ENCODE data around the gene SUMF1.

Gene SUMF1

DNA sequence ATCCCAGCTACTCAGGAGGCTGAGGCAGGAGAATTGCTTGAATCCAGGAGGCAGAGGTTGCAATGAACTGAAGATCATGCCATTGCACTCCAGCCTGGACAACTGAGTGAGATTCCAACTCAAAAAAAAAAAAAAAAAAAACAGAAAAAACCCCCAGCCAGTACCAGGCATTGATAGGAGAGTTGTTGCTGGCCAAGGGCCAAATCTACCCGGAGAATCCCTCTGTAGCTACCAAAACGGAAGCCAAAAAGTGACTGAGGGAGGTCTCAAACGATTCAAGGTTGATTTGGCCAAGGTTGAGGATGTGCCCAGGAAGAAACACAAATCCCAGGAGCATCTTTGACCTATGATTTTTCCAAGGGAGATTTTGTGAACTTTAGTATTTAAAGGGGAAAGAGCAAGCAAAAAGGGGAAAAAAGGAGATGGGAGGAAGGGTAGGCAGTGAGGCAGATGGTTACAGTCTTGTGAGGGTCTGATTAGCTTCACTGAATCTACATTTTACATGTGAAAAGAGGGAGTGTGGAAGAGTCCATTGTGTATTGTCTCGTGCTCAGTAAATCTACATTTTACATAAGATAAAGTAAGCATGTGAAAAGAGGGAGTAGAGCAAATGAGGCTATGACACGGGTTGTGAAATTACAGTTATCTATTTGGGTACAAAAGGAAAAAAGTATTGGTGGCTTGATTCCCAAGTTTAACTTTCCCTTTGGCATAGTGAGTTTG is 131.1 kb downstream of the SUMF1 start:
- TF ChIP-seq TAF1 (IDR thresholded peaks at IDR 0.05; ENCODE audit: borderline replicate concordance, insufficient read depth, low read length) = no peak
- TF ChIP-seq FOXP2 (optimal IDR thresholded peaks at IDR 0.05; ENCODE audit: borderline replicate concordance, extremely low read depth, extremely low read length, insufficient read depth) = no peak
- no peak for TF ChIP-seq SIN3A (IDR thresholded peaks at IDR 0.05; ENCODE audit: borderline replicate concordance, insufficient read depth, low read length)
- TF ChIP-seq, protein P1, sequence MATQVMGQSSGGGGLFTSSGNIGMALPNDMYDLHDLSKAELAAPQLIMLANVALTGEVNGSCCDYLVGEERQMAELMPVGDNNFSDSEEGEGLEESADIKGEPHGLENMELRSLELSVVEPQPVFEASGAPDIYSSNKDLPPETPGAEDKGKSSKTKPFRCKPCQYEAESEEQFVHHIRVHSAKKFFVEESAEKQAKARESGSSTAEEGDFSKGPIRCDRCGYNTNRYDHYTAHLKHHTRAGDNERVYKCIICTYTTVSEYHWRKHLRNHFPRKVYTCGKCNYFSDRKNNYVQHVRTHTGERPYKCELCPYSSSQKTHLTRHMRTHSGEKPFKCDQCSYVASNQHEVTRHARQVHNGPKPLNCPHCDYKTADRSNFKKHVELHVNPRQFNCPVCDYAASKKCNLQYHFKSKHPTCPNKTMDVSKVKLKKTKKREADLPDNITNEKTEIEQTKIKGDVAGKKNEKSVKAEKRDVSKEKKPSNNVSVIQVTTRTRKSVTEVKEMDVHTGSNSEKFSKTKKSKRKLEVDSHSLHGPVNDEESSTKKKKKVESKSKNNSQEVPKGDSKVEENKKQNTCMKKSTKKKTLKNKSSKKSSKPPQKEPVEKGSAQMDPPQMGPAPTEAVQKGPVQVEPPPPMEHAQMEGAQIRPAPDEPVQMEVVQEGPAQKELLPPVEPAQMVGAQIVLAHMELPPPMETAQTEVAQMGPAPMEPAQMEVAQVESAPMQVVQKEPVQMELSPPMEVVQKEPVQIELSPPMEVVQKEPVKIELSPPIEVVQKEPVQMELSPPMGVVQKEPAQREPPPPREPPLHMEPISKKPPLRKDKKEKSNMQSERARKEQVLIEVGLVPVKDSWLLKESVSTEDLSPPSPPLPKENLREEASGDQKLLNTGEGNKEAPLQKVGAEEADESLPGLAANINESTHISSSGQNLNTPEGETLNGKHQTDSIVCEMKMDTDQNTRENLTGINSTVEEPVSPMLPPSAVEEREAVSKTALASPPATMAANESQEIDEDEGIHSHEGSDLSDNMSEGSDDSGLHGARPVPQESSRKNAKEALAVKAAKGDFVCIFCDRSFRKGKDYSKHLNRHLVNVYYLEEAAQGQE (IDR thresholded peaks at IDR 0.05; ENCODE audit: insufficient read depth in 1 of 2, low read depth in 2 of 2, low read length in 2 of 2) = no peak
- no peak for TF ChIP-seq POLR2AphosphoS5 (IDR thresholded peaks at IDR 0.05; ENCODE audit: low read depth, low read length)

DNA sequence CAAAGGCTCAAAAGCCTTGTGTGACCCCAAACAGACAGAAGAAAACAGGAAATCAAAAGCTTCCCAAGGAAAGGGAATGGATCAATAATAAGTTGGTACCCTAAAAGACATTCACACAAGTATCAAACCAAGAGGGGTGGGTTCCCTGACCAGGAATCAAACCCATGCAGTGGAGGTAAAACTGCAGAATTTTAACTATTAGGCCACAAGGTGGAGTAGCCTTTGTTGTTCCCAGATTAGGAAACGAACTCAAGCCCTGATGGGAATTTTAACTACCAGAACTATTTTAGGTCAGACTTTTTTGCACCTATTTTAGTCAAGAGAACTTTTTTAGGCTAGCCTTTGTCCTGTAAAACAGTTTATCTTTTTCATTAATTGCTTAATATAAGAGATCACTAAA is 132.5 kb downstream of the SUMF1 start:
- TF ChIP-seq, protein P1 (IDR thresholded peaks at IDR 0.05; ENCODE audit: insufficient read depth in 1 of 2, low read depth in 2 of 2, low read length in 2 of 2) = no peak
- TF ChIP-seq TAF1 (IDR thresholded peaks at IDR 0.05; ENCODE audit: borderline replicate concordance, insufficient read depth, low read length) (no peak), POLR2AphosphoS5 (IDR thresholded peaks at IDR 0.05; ENCODE audit: low read depth, low read length) (no peak), FOXP2 (optimal IDR thresholded peaks at IDR 0.05; ENCODE audit: borderline replicate concordance, extremely low read depth, extremely low read length, insufficient read depth) (no peak), SIN3A (IDR thresholded peaks at IDR 0.05; ENCODE audit: borderline replicate concordance, insufficient read depth, low read length) (no peak)

DNA sequence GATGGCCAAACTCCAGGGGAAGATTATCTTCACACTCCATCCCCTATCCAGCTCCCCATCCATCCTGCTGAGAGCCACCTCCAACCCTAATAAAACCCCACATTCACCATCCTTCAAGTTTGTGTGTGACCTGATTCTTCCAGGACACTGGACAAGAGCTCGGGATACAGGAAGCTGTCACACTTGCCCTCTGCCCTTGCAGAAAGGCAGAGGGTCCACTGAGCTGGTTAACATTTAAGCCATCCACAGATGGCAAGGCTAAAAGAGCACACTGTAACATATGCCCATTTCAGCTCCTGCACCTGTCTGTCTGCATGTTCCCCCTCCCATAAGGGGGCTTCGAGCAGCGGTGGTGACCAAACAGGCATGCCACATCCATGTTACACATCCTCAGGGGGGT is 134.1 kb downstream of the SUMF1 start:
- TF ChIP-seq FOXP2 (optimal IDR thresholded peaks at IDR 0.05; ENCODE audit: borderline replicate concordance, extremely low read depth, extremely low read length, insufficient read depth) (no peak), SIN3A (IDR thresholded peaks at IDR 0.05; ENCODE audit: borderline replicate concordance, insufficient read depth, low read length) (no peak), POLR2AphosphoS5 (IDR thresholded peaks at IDR 0.05; ENCODE audit: low read depth, low read length) (no peak), TAF1 (IDR thresholded peaks at IDR 0.05; ENCODE audit: borderline replicate concordance, insufficient read depth, low read length) (no peak)
- TF ChIP-seq, protein P1 (IDR thresholded peaks at IDR 0.05; ENCODE audit: insufficient read depth in 1 of 2, low read depth in 2 of 2, low read length in 2 of 2) = no peak

DNA sequence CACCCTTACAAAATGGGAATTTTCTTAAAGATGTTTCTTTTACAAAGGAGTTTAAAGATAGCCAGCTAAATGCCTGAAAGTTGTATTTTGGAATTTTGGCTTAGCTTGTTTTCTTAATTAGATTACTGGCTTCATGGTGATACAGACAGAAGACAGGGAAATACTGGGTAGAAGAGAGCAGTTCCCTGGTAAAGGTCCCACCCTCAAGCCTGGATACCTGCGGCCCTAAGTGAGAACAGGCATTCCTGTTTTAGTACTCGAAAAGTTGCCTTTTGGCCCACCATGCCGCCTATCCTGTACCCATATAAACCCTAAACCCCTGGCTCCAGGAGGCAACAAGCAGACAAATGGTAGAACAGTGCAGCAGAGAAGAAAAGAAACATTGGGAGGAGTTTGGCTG is 134.5 kb downstream of the SUMF1 start:
- TF ChIP-seq, protein P1 (IDR thresholded peaks at IDR 0.05; ENCODE audit: insufficient read depth in 1 of 2, low read depth in 2 of 2, low read length in 2 of 2) = no peak
- no peak for TF ChIP-seq SIN3A (IDR thresholded peaks at IDR 0.05; ENCODE audit: borderline replicate concordance, insufficient read depth, low read length)
- TF ChIP-seq FOXP2 (optimal IDR thresholded peaks at IDR 0.05; ENCODE audit: borderline replicate concordance, extremely low read depth, extremely low read length, insufficient read depth) = no peak

Data from PFSK-1 (cell line).